GM12872 (cell line): ENCODE measurements around the gene NUTF2.

ENCODE experiments used
- TF ChIP-seq, protein P1 (sequence below): IDR thresholded peaks from 3 replicates; pipeline ENCODE4 v1.5.1; 2011; ENCODE audit warnings: low read depth, mild to moderate bottlenecking, low read length, moderate library complexity; ENCODE audit not compliant: insufficient read depth

Gene NUTF2

DNA sequence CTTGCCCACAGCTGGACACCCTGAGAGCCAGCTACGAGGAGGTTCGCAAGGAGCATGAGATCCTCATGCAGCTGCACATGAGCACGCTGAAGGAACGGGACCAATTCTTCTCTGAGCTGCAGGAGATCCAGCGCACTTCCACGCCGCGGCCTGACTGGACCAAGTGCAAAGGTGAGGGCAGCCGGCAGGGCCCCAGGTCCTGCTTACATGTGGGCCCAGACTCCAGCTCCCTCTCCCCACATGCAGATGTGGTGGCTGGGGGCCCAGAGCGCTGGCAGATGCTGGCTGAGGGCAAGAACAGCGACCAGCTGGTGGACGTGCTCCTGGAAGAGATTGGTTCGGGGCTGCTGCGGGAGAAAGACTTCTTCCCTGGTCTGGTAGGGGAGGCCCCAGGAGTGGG is 20.8 kb upstream of the NUTF2 start:
- TF ChIP-seq, protein P1, sequence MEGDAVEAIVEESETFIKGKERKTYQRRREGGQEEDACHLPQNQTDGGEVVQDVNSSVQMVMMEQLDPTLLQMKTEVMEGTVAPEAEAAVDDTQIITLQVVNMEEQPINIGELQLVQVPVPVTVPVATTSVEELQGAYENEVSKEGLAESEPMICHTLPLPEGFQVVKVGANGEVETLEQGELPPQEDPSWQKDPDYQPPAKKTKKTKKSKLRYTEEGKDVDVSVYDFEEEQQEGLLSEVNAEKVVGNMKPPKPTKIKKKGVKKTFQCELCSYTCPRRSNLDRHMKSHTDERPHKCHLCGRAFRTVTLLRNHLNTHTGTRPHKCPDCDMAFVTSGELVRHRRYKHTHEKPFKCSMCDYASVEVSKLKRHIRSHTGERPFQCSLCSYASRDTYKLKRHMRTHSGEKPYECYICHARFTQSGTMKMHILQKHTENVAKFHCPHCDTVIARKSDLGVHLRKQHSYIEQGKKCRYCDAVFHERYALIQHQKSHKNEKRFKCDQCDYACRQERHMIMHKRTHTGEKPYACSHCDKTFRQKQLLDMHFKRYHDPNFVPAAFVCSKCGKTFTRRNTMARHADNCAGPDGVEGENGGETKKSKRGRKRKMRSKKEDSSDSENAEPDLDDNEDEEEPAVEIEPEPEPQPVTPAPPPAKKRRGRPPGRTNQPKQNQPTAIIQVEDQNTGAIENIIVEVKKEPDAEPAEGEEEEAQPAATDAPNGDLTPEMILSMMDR, result no peak

DNA sequence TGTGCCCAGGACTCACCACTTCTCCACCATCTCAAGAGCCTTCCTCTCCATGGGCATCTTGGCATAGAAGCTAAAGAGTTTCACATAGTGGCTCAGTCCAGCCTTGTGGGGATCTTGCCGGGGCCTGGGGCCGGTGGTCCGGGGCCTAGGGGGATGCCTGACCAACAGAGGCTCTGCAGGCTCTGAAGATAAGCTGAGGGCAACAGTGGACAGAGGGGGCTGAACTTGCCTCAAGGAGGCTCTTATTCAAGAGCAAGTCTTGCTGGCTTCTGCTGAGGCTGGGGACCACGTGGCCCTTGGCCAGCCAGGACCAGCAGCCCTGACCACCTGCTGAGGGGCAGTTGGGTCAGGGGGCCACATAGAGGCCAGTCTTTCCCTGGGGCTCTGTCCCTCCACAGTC is 18.1 kb upstream of the NUTF2 start:
- TF ChIP-seq, protein P1, result no peak

DNA sequence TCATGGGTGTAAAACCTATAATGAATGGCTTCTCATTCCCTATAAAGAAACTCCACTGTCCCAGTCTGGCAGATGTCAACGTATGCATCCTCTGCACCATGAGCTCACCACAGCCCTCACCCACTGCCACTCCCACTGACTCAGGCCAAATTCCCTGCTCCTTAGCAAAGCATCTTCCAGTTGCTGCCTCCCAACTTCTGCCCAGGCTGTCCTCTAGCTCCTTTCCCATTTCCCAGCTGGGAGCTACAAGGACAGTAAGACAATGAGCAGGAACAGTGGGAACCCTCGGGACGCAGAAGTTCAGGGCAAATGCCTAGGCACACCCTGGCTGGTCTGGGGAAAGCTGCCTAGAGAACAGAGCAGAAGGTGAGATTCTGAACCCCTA is 13.7 kb upstream of the NUTF2 start:
- TF ChIP-seq, protein P1, result no peak

DNA sequence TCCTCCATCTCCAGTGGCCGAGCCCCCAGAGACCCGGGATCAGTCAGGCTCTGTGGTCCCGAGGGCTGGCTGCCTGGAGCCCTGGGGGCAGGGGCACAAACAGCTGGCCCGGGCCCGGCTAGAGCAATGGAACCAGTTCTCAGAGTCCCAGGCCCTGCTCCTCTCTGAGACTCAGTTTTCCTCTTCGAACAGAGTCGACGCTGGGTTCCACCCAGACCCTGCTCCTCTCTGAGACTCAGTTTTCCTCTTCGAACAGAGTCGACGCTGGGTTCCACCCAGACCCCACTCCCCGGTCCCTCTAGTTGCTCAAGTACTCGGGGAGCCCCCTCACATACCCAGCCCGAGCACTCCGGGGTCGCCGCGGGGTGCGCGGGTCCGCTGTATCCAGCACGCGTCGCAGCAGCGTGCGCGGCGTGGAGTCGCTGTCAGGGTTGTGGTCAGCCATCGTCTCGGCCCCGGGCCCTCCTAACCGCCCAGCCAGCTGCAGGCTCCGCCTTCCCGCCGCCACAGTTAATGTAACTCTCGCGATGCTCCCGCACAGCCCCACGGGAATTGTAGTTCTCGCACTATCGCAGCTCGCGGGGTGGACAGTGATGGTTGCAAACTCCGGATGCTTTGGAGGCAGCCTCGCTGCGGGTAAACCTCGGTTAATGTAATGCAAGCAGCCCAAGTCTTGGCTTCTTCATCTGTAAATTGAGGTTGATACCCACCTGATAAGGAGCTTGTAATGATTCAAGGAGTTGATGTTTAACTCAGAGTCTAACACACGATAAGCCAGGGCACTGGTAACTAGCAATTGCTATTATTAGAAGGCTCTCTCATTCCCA is 13.1 kb upstream of the NUTF2 start:
- TF ChIP-seq, protein P1, result no peak

DNA sequence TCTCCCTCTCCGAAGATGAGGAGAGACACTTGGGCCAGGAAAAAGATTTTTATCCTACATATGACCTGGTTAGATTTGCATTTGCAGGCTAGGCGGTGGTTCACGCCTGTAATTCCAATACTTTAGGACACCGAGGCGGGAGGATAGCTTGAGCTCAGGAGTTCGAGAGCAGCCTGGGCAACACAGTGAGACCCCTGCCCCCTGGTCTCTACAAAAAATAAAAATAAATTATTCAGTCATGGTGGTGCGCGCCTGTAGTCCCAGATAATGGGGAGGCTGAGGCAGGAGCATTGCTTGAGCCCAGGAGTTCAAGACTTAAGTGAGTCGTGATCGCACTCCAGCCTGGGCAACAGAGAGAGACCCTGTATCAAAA is 12.5 kb upstream of the NUTF2 start:
- TF ChIP-seq, protein P1, result no peak

DNA sequence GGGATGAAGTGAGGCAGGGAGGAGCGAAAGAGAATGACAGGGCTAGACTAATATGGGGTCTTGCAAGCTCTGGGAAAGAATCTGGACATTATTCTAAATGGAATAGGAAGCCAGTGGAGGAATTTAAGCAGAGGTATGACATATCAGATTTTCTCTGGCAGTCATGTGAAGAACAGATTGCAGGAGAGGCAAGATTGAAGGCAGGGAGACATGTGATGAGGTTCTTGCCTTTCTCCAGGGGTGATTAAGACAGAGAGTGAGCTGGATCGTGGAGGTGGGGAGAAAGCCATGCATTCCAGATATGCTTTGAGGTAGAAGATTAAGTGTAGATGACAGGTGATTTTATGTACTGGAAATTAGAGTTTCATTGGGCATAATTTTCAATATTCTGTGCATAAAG is 8.9 kb upstream of the NUTF2 start:
- TF ChIP-seq, protein P1, result no peak

DNA sequence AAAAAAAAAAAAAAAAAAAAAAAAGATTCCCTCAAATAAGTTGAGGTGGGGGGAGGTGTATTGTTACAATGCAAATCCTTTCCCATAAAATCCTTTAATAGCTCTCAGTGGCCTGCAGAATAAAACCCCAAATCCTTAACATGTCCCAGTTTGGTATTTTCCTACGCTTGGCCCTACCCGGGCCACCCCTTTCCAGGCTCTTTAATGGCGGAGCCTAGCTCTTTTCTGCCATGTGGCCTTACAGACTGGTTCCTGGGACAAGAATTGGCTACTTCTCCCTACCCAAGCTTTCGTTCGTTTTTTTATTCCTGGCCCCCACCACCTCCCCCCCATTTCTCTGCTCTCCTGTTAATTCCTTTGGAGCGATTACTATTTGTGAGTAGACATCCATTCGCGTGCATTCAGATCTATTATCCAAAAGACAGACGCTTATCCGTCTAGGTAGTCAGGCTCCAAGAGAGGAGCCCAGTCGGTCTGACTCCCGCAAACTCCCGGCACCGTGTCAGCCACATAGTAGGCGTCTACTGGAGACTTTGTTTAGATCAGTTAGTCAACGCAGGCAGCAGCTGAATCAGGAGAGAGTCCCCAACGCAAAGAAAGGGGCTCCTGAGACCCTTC is 5.4 kb upstream of the NUTF2 start:
- TF ChIP-seq, protein P1, result no peak
